ENCODE data around the gene PPP1CA.

PPP1CA gene

GRCh38 chr11:67400942-67401494, 640 bp downstream of the PPP1CA start:
- no peak for DNase-seq

GRCh38 chr11:67400251-67400941, 1.3 kb downstream of the PPP1CA start:
- no peak for DNase-seq

DNA sequence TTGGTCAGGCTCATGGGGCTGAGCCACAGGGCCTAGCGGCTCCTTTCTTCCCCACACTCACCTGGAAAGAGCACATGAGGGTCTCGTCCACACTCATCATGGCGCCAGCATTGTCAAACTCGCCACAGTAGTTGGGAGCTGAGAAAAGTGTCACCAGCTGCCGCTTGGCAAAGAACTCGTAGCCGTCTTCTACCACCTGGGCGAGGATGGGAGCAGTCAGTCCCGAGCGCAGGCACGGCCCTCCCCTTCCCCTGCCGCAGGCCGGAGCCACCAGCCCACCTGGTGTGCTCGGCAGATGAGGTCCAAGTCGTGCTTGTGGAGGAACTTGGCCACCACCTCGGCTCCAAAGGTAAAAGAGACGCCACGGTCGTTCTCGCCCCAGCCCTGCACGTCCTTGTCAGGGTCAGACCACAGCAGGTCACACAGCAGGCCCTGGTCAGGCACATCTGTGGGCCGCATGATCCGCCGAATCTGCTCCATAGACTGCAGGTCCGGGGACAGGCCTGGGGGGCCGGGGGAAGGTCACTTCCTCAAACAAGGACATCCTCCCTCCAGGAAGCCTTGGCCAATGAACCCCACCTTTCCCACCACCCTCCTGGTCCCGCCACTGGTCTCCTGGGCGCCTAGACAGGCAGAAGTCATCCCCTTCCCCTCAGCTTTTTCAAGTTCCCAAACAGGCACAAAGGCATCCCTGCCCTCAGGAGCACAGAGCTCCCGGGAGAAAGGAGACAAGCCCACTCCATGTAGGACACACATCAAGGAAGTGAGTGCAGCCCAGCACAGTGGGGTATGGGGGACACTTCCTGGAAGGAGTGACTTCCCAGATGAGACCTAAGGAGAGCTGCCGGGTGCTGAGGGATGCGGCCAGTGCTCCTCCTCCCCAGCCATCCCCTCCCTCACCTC, 2.7 kb downstream of the PPP1CA start:
- DNase-seq, result no peak

GRCh38 chr11:67397986-67398660, 3.5 kb downstream of the PPP1CA start:
- DNase-seq, result no peak

DNA sequence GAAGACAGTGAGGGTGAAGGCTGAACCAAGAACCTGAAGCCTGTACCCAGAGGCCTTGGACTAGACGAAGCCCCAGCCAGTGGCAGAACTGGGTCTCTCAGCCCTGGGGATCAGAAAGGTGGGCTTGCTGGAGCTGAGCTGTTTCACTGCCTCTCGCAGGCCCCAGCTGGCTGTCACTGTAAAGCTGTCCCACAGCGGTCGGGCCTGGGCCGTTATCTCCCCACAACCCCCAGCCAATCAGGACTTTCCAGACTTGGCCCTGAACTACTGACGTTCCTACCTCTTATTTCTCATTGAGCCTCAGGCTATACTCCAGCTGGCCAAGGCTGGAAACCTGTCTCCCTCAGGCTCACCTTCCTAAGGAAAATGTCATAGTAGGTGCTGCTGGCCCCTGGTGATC, 4.1 kb downstream of the PPP1CA start:
- no peak for DNase-seq

GRCh38 chr11:67396587-67397389, 4.9 kb downstream of the PPP1CA start:
- no peak for DNase-seq

DNA sequence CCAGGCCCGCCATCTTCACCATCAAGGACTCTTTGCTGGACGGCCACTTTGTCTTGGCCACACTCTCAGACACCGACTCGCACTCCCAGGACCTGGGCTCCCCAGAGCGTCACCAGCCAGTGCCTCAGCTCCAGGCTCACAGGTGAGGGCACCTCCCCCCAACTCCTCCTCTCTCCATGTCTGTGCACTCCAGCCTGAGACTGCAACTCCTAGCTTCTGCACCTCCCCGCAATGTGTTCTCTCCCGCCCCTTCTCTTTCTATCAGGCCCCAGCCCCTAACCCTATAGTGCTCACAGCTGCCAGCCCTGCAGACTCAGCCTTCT, 5.4 kb downstream of the PPP1CA start:
- no peak for DNase-seq

GRCh38 chr11:67395555-67396258, 6.0 kb downstream of the PPP1CA start:
- DNase-seq, result no peak

GRCh38 chr11:67393990-67394389, 7.7 kb downstream of the PPP1CA start:
- DNase-seq, result no peak

DNA sequence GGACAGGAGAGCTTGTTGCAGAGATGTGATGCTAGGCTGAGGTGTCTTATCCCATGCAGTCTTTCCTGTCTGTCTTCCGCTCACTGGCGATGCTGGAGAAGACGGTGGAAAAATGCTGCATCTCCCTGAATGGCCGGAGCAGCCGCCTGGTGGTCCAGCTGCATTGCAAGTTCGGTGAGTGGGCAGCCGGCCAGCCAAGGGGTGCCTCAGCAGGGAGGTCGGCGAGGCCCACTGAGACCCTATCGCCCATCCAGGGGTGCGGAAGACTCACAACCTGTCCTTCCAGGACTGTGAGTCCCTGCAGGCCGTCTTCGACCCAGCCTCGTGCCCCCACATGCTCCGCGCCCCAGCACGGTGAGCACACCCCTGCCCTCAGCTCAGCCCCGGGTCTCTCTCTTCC, 8.2 kb downstream of the PPP1CA start:
- no peak for DNase-seq

GRCh38 chr11:67392183-67392715, 9.4 kb downstream of the PPP1CA start:
- DNase-seq, result no peak

- DNase-seq, result peak; percentile 85 to 94
Measured at GRCh38 chr11:67391304-67392182, 10.1 kb downstream of the PPP1CA start, which contains the start of gene RAD9A. Gene RAD9A, plus strand, starts transcription at chr11:67391986. Its CDS starts 59 bp downstream, at chr11:67392045.

- no peak for DNase-seq
Measured at GRCh38 chr11:67390947-67391303, 10.7 kb downstream of the PPP1CA start.

DNA sequence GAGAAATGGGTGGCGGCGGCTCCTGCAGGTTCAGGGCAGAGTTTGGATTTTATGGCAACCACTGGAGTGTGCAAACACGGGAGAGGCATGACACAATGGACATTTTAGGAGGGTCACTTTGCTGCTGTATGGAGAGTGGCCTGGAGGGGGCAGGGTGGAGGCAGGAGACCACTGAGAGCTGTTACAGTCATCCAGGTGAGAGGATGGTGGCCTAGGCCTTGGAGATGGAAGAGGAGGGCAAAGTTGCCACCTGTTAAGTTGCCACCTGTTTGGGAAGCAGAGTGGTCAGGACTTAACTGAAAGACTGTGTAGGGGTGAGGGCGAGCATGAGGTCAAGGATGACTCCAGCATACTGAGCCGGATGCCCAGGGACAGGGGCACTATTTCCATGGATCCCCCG, 12.2 kb downstream of the PPP1CA start:
- no peak for DNase-seq

GRCh38 chr11:67387518-67387917, 14.1 kb downstream of the PPP1CA start:
- no peak for DNase-seq

DNA sequence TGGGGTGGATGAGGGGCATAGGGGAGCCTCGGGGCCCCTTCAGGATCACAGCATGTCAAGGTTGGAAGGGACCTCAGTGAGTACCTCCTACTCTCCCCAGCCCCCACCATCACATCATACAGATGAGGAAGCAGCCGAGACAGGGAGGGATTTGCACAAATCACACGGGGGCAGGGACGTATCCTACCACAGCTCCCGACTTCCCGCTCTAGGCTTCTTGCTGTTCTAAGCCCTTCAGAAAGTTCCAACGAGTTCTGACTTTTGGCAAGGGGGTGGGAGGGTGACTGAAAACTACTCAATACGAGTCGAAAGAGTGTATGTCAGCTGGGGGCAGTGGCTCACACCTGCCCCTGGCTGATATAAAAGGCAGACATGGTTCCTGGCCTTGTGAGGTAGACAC, 14.6 kb downstream of the PPP1CA start:
- no peak for DNase-seq

DNA sequence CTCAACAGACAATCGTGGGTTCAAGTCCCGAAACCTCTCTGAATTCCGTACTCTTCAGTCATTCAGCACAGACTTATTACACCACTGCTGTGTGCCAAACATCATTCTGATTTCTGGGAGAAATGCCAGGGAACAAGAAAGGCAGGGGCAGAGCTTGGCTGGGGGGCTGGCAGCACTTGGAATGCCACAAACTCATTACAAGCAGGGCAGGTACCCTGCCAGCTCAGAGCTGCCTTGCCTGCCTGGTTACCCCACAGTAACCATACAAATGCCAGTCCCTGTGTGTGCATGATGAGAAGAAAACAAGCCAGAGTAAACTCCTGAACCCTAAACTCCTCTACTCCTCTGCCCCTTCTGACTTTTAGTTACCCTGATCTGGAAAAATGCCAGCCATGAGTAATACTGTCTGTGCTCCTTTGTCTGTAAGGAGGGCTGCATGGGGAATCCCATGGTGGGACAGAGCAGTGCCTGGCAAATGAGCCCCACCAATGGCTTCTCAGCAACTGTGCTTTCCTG, 16.7 kb downstream of the PPP1CA start:
- no peak for DNase-seq

GRCh38 chr11:67382276-67383136, 19.2 kb downstream of the PPP1CA start:
- DNase-seq, result peak; percentile 41 to 62

GRCh38 chr11:67381244-67381972, 20.2 kb downstream of the PPP1CA start:
- DNase-seq, result no peak
